GM12801 (cell line): ENCODE results near the gene C6orf89.

Experiments used
- CTCF ChIP-seq: IDR thresholded peaks from one replicate; pipeline ENCODE4 v1.5.1; 2011; ENCODE audit warnings: control low read depth; ENCODE audit not compliant: insufficient read length; ENCODE audit errors: extremely low read depth

C6orf89 gene

DNA sequence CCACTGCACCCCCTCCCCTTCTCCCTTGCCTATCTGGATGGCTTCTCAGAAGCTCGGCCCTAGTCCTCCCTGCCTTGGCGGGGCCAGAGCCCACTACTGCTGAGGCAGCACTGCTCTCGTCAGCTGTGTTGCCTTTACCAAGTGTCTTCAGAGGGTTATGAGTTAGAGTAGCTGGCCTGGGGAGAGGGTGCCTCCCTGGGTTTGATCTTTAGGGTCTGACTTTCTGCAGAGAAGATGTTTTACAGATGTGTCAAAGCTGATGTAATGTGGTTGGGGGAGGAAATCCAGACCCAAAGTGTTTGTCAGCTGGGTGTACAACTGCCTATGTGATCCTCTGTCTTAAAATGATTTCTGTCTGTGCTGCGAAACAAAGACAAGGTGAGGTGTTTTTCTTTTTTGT, 38.4 kb downstream of the C6orf89 start:
- no peak for TF ChIP-seq CTCF

- TF ChIP-seq CTCF, result no peak
These were observed 39.1 kb downstream of the C6orf89 start for GRCh38 chr6:36924778-36925374.

DNA sequence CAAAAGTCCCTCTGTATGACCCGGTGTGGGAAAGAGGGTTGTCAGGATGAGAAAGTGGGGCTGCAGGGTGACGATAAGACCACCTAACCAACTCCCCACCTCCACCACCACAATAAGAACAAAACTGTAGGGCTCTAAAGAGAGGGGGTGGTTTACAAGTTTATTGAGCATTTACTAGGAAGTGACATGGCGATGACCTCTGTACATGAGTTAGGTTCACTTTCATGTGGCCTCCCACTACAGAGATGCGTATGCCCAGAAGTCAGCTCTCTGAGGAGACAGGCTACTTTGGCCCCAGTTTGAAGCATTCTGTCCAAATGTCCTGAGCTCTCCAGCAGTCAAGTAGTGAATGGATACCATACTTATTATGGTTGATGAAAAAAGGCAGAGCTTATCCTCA, 40.1 kb downstream of the C6orf89 start:
- TF ChIP-seq CTCF, result no peak

- no peak for TF ChIP-seq CTCF
These were observed 41.2 kb downstream of the C6orf89 start for GRCh38 chr6:36926708-36927513.

- TF ChIP-seq CTCF, result no peak
These were observed 42.2 kb downstream of the C6orf89 start for GRCh38 chr6:36927691-36928546.

DNA sequence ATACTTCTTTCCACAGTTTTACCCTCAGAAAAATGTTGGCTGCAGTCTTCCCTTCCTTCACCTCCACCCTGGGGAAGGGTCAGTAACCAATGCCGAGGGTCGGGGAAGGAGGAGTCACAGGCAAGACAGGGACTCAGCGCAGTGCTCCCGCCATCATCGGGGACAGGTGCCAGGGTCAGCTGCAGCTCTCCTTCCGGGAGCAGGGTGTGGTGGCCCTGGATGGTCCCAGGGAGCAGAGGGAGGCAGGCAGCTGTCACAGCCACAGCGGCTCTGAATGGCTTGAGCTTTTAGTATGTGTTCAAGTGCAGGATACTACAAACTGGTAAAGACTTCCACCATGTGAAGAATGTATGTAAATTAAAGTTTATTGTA, 42.8 kb downstream of the C6orf89 start:
- TF ChIP-seq CTCF, result no peak

DNA sequence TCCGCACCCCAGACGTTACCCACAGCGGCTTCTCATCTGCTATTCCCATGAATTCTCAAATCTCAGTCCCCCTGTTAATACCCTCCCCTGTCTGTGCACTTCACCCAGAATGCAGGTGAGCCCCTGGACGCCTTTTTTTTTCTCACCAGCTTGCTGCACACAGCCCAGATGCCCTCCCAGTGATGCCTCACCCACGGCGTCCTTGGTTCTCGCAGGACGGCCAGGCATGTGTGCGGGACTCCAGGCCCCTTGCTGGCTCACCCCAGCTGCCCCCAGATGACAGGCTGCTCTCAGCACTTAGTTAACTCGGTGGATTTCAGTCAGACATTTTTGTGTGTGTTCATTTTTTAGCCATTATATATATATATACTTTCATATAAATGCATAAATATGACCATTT, 43.4 kb downstream of the C6orf89 start:
- TF ChIP-seq CTCF, result no peak
